MCF 10A (cell line): ENCODE results near the gene ATG7. TPM values are rescaled to one million over a fixed set of nuclear protein-coding genes. Genes with fewer than 3 reads are reported as not detected.

Source experiments
- BruUV-seq: library from RNA; stranded (reverse); fragments of 400-500 nt; replicated peaks from 2 replicates; lab custom pipeline; 2021; lab: Mats Ljungman, UMichigan
- CTCF ChIA-PET: fragments of 300-600 bp; sonication (Branson Sonifier 250); formaldehyde crosslinking; extraction: SDS; loops from one replicate; lab custom pipeline; 2021; ENCODE audit warnings: antibody characterized with exemption, inconsistent platforms; lab: Yijun Ruan, JAX
- POLR2A ChIA-PET: fragments of 300-600, 350-650 bp; sonication (Branson Sonifier 250); formaldehyde crosslinking; extraction: SDS; loops from one replicate; lab custom pipeline; 2020; ENCODE audit warnings: antibody characterized with exemption, inconsistent platforms; lab: Yijun Ruan, JAX
- DNase-seq: peaks from one replicate; pipeline ENCODE4 v3.0.0-alpha.2; 2018; ENCODE audit not compliant: unreplicated experiment
- H3K27ac Mint-ChIP-seq: one replicate; pipeline ENCODE4 v1.8.0; 2022; ENCODE audit warnings: mild to moderate bottlenecking, low read depth, mixed read lengths; ENCODE audit not compliant: unreplicated experiment
- H3K27me3 Mint-ChIP-seq: one replicate; pipeline ENCODE4 v1.8.0; 2022; ENCODE audit warnings: mixed read lengths; ENCODE audit not compliant: insufficient read depth, unreplicated experiment
- H3K36me3 Mint-ChIP-seq: one replicate; pipeline ENCODE4 v1.8.0; 2022; ENCODE audit warnings: mild to moderate bottlenecking, moderate library complexity, mixed read lengths; ENCODE audit not compliant: insufficient read depth, unreplicated experiment
- H3K4me1 Mint-ChIP-seq: one replicate; pipeline ENCODE4 v1.8.0; 2022; ENCODE audit warnings: mixed read lengths; ENCODE audit not compliant: insufficient read depth, unreplicated experiment
- H3K4me3 Mint-ChIP-seq: one replicate; pipeline ENCODE4 v1.8.0; 2022; ENCODE audit warnings: mild to moderate bottlenecking, moderate library complexity, mixed read lengths; ENCODE audit not compliant: unreplicated experiment
- H3K9me3 Mint-ChIP-seq: one replicate; pipeline ENCODE4 v1.8.0; 2022; ENCODE audit warnings: mixed read lengths; ENCODE audit not compliant: unreplicated experiment
- CTCF ChIP-seq: fragments of 200-600 bp; IDR thresholded peaks from one replicate; pipeline ENCODE4 v1.8.0; 2022; ENCODE audit warnings: antibody characterized with exemption, mild to moderate bottlenecking; ENCODE audit not compliant: unreplicated experiment
- intact Hi-C: fragments of 100-400 bp; cut with micrococcal nuclease; formaldehyde crosslinking; loops from 2 replicates; pipeline ENCODE4 v1.14.1; 2022
- total RNA-seq: library from RNA; stranded (reverse); gene quantifications from 2 replicates; pipeline ENCODE4 v1.2.3, GENCODE V29; 2022

Gene ATG7
- total RNA-seq, 1 experiment from 2014 or later = 54.0 TPM

- POLR2A ChIA-PET = no interaction called here
- BruUV-seq = no TSS peak
- Mint-ChIP-seq H3K27me3 (no peaks in the 10 kb centered on the region), H3K27ac (no peak overlapping the region), H3K4me1 (peaks cover 19% of the 10 kb centered on the region), H3K9me3 (no peaks in the 10 kb centered on the region), H3K4me3 (no peak overlapping the region), H3K36me3 (peaks cover 49% of the 10 kb centered on the region)
- intact Hi-C loops = no loop called here
- CTCF ChIA-PET = no interaction called here
- DNase-seq = no peak
- TF ChIP-seq CTCF = no peak
Measured at GRCh38 chr3:11564577-11565001, 292.4 kb downstream of the ATG7 start.

- intact Hi-C loops = no loop called here
- no peaks in the 10 kb centered on the region for H3K27me3 Mint-ChIP-seq
- H3K4me3 Mint-ChIP-seq = no peak overlapping the region
- DNase-seq = no peak
- peaks cover 19% of the 10 kb centered on the region for H3K4me1 Mint-ChIP-seq
- ChIA-PET CTCF (no interaction called here), POLR2A (no interaction called here)
- peaks cover 47% of the 10 kb centered on the region for H3K36me3 Mint-ChIP-seq
- TF ChIP-seq CTCF = no peak
- H3K27ac Mint-ChIP-seq = no peak overlapping the region
- no TSS peak for BruUV-seq
- no peaks in the 10 kb centered on the region for H3K9me3 Mint-ChIP-seq
Measured at GRCh38 chr3:11565072-11565471, 292.9 kb downstream of the ATG7 start.

GRCh38 chr3:11565492-11565891 lies 293.3 kb downstream of the ATG7 start:
- H3K27ac Mint-ChIP-seq = no peak overlapping the region
- ChIA-PET POLR2A (no interaction called here), CTCF (no interaction called here)
- H3K36me3 Mint-ChIP-seq = peaks cover 43% of the 10 kb centered on the region
- peaks cover 21% of the 10 kb centered on the region for H3K4me1 Mint-ChIP-seq
- no peak for DNase-seq
- H3K4me3 Mint-ChIP-seq = no peak overlapping the region
- BruUV-seq = no TSS peak
- no peaks in the 10 kb centered on the region for H3K27me3 Mint-ChIP-seq
- no peak for TF ChIP-seq CTCF
- no peaks in the 10 kb centered on the region for H3K9me3 Mint-ChIP-seq
- intact Hi-C loops = no loop called here

- Mint-ChIP-seq H3K36me3 (peaks cover 39% of the 10 kb centered on the region), H3K27me3 (no peaks in the 10 kb centered on the region), H3K4me1 (peaks cover 25% of the 10 kb centered on the region), H3K4me3 (no peak overlapping the region), H3K9me3 (no peaks in the 10 kb centered on the region), H3K27ac (no peak overlapping the region)
- BruUV-seq = no TSS peak
- intact Hi-C loops = no loop called here
- POLR2A ChIA-PET = no interaction called here
- no peak for DNase-seq
- TF ChIP-seq CTCF = no peak
- CTCF ChIA-PET = no interaction called here
Measured at GRCh38 chr3:11565932-11566331, 293.7 kb downstream of the ATG7 start.
